ENCODE results near the gene ZDHHC7. TPM values are rescaled to one million over a fixed set of nuclear protein-coding genes. Genes with fewer than 3 reads are reported as not detected.

Gene ZDHHC7
- total RNA-seq, 1 donor from 2014 or later, result 61.4 TPM

DNA sequence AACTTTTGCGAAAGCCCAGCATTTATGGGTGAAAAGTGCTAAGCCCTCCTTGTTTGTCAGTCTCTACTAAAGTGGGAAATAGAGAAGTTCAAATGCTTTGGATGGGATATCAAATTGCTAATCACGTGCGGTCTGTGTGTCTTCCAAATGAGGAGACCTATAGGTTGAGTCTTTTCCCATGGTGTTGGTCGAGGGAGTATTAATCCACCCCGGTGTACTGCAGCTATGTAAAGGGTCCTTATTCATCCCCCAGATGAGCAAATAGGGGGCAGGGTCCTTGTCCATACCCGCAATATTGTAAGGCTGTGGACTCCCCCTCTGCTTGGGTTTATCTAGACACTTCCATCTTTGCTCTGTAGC lies 30.8 kb upstream of the ZDHHC7 start:
- TF ChIP-seq, protein P1, sequence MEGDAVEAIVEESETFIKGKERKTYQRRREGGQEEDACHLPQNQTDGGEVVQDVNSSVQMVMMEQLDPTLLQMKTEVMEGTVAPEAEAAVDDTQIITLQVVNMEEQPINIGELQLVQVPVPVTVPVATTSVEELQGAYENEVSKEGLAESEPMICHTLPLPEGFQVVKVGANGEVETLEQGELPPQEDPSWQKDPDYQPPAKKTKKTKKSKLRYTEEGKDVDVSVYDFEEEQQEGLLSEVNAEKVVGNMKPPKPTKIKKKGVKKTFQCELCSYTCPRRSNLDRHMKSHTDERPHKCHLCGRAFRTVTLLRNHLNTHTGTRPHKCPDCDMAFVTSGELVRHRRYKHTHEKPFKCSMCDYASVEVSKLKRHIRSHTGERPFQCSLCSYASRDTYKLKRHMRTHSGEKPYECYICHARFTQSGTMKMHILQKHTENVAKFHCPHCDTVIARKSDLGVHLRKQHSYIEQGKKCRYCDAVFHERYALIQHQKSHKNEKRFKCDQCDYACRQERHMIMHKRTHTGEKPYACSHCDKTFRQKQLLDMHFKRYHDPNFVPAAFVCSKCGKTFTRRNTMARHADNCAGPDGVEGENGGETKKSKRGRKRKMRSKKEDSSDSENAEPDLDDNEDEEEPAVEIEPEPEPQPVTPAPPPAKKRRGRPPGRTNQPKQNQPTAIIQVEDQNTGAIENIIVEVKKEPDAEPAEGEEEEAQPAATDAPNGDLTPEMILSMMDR (conservative IDR thresholded peaks at IDR 0.05; ENCODE audit: low read depth, low read length), result no peak
- H3K4me3 ChIP-seq (ENCODE audit: low read depth, low read length), result no peak overlapping the region
- no peak for DNase-seq (ENCODE audit: low read depth)

DNA sequence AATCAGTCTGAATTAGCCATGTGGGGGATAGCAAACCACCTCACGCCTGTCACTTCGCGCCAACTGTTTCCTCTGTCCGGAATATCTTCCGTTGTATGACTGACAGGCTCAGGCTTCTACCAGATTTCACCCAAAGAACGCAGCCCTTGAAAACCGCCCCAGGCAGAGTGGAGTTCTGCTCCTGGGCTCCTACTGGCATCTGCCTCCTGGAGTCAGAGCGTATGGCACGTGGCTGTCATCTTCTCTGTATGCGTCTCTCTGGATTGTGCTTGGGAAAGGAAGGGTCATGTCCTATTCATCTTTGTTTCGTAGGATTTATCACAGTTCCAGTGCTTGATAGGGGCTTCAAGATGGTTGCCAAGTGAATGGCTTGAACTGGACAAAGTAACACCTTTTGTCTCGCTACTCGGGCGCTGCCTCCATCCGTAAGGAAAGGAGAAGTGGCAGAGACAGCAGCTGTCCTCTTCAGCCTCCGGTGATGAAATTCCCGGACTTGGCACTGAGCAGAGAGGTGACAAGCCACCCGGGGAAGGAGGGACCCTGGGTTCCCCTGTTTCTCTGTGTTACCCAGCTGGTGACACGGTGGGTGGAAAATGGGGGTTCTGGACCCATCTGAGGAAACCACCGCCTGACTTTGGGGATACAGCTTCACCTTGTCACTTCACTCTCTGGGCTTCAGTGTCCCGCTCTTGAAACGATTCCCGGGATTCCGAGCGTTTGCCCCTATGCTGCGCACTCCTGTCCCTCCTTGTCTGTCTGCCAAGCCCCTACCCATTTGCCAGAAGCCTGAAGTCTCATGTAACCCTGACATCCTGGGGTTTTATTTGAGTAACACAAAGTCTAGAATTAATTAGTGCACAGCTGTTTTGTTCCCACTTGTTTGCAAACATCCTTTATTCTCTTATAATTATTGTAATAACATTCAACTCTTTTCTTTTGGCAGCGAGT lies 30.2 kb upstream of the ZDHHC7 start:
- H3K4me3 ChIP-seq (ENCODE audit: low read depth, low read length), result no peak overlapping the region
- DNase-seq (ENCODE audit: low read depth), result no peak
- TF ChIP-seq, protein P1 (conservative IDR thresholded peaks at IDR 0.05; ENCODE audit: low read depth, low read length), result no peak

DNA sequence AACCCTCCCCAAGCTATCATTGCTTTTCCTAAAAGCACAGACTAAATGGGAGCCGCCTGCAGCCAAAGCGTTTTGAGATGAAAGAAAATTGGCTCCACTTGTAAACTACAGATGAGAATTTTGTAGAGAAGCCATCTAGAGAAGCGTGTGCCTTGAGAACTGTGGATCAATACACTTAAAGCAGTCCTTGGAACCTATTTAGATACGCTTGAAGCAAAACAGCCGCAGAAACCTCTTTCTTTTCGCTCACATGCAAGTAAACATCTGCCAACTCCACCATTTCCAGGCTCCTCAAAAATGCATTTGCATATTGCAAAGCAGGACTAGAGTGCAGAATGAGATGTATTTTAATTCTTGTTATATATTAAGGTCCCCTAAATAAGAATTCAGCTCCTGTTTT lies 29.4 kb upstream of the ZDHHC7 start:
- TF ChIP-seq, protein P1 (conservative IDR thresholded peaks at IDR 0.05; ENCODE audit: low read depth, low read length), result no peak

DNA sequence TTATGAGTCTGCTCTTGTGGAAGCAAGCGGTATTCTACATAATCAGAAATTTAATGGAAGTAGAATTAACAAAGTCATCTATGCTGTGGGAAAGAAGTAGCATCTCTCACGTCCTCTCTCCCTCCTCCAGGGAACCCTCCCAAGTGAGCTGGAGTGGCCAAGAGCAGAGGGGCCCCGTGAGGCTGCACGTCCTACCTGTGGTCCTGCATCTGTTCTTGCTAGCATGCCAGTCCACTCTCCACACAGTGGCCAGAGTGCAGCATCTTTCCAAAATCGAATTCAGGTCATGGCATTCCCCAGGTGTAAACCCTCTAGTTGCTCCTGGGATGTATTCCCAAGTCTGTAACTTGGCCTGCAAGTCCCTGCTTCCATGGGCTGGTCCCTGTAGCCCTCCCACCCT lies 26.4 kb upstream of the ZDHHC7 start:
- no peak for DNase-seq (ENCODE audit: low read depth)
- TF ChIP-seq, protein P1 (conservative IDR thresholded peaks at IDR 0.05; ENCODE audit: low read depth, low read length), result no peak
- H3K4me3 ChIP-seq (ENCODE audit: low read depth, low read length), result no peak overlapping the region

More for the DNA sequence above, 29.4 kb upstream of the ZDHHC7 start:
- no peak for DNase-seq (ENCODE audit: low read depth)
- H3K4me3 ChIP-seq (ENCODE audit: low read depth, low read length), result no peak overlapping the region

DNA sequence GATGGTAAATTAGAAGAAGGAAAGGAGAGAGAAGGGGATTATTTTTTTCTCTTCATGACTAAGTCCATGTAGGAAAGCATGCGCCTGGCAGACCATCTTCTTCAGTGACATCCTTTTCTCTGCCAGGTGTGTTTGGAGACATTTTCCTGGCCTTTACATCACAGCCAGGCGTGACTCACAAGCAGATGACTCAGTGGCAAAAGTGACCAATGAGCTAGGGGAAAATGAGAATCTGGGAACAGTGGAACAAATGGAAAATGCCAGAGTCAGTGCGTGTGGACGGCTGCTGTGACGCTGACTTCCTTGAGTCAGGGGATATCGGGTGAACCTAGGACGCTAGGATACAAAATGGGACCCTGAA lies 25.7 kb upstream of the ZDHHC7 start:
- TF ChIP-seq, protein P1 (conservative IDR thresholded peaks at IDR 0.05; ENCODE audit: low read depth, low read length), result no peak
- no peak for DNase-seq (ENCODE audit: low read depth)
- no peak overlapping the region for H3K4me3 ChIP-seq (ENCODE audit: low read depth, low read length)

DNA sequence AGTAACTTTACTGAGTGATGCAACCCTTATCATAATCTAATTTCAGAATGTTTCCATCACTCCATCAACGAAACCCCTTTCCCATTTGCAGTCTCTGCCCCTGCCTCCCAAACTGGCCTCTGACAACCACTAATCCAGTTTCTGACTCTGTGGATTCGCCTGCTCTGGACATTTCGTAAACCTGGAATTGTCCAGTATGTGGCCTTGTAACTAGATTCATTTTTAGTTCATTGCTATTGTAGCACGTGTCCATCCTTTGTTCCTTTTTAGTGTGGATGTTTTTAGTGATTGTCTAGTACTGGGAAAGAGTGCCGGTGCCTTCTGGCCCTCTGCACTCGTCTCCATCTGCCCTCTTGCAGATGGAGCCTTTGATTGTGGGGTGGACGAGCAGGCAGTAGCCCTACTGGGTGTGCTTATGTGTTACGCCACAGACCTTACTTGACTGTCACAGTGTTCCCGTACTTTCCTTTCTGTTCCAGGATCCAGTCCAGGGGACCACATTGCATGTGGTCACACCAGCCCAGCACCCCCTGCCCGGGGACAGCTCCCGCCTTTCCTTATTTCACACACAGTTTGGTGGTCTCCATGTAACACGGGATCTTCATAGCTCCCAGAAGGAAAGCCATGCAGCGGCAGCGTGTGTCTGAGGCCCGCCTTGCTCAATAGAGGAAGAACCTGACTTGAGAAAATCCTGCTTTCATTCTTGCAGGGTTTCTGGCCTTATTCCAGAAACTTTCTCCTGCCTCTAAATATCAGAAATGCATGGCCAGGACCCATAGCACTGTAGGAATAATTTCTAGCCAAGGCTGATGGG lies 25.1 kb upstream of the ZDHHC7 start:
- DNase-seq (ENCODE audit: low read depth), result no peak
- TF ChIP-seq, protein P1 (conservative IDR thresholded peaks at IDR 0.05; ENCODE audit: low read depth, low read length), result no peak

More for the DNA sequence above, 25.1 kb upstream of the ZDHHC7 start:
- no peak overlapping the region for H3K4me3 ChIP-seq (ENCODE audit: low read depth, low read length)
